Stimulated activated naive B cell treated with anti-CD40 and anti-IgM and Interleukin-4, amounts not matched to agents 10 μg/mL and 1 μg/mL and 100 μg/mL, for 72 hours (primary cell): Measurements from ENCODE around the gene SCYGR4.
"Not testable (repeated sequence)": the region's sequence is repeated elsewhere in the genome, so short reads cannot be mapped to it uniquely, and the experiment has no call there.

ENCODE experiments used
- ATAC-seq, 2 donors: fragments of 150-1000 bp; cut with Tn5 transposase; replicated peaks; 2 replicates each; pipeline ENCODE4 v1.10.0; 2021; ENCODE audit warnings: moderate library complexity in 1 of 2
- DNase-seq: peaks from one replicate; pipeline ENCODE4 v3.0.0; 2021
- H3K27ac Mint-ChIP-seq: one replicate; pipeline ENCODE4 v1.8.0; 2022; ENCODE audit warnings: mild to moderate bottlenecking, mixed read lengths
- H3K27me3 Mint-ChIP-seq, 2 donors: one replicate each; pipeline ENCODE4 v1.8.0; 2022; ENCODE audit warnings: mixed read lengths in 2 of 2
- H3K36me3 Mint-ChIP-seq, 2 donors: one replicate each; pipeline ENCODE4 v1.8.0; 2022; ENCODE audit warnings: mixed read lengths in 2 of 2, mild to moderate bottlenecking in 1 of 2
- H3K4me1 Mint-ChIP-seq, 2 donors: one replicate each; pipeline ENCODE4 v1.8.0; 2022; ENCODE audit warnings: mixed read lengths in 2 of 2, mild to moderate bottlenecking in 1 of 2
- H3K4me3 Mint-ChIP-seq, 2 donors: one replicate each; pipeline ENCODE4 v1.8.0; 2022; ENCODE audit warnings: mild to moderate bottlenecking in 2 of 2, mixed read lengths in 2 of 2, moderate library complexity in 1 of 2
- H3K9me3 Mint-ChIP-seq, 2 donors: one replicate each; pipeline ENCODE4 v1.8.0; 2022; ENCODE audit warnings: mixed read lengths in 2 of 2, mild to moderate bottlenecking in 1 of 2

SCYGR4 gene

GRCh38 chr2:227617316-227618230, at the start of gene SCYGR4:
Gene SCYGR4, plus strand, starts transcription at chr2:227617498. Its CDS starts 0 bp downstream, at chr2:227617498.
- no peak within 1 kb of the TSS for H3K27ac Mint-ChIP-seq
- H3K27me3 Mint-ChIP-seq = peaks cover 27 to 28% of the 10 kb centered on the region in 2 donors
- no peaks in the 10 kb centered on the region for H3K9me3 Mint-ChIP-seq

DNA sequence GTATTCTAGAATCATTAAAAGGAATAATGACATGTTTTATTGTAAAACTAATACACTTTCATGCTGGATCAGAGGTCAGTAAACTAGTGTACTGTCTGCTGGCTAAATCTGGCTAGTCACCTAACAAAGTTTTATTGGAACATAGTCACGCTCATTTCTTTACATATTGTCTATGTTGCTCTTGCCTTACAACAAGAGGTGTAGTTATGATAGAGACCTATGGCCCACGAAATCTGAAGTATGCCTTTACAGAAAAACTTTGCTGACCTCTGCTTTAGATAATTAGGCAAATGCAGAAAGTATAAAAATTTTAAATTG, 48.5 kb upstream of the SCYGR4 start:
- H3K9me3 Mint-ChIP-seq = no peaks in the 10 kb centered on the region
- H3K27ac Mint-ChIP-seq = no peak overlapping the region
- H3K27me3 Mint-ChIP-seq = no peaks in the 10 kb centered on the region
- no peak overlapping the region for H3K4me3 Mint-ChIP-seq
- H3K36me3 Mint-ChIP-seq = peaks cover 7 to 14% of the 10 kb centered on the region in 2 donors
- ATAC-seq (no peak), DNase-seq (no peak)
- peaks cover 0 to 8% of the 10 kb centered on the region in 2 donors for H3K4me1 Mint-ChIP-seq

More at GRCh38 chr2:227617316-227618230, at the start of gene SCYGR4:
- Mint-ChIP-seq H3K4me3 (no peak within 1 kb of the TSS), H3K4me1 (no peaks in the 10 kb centered on the region), H3K36me3 (peaks cover 0 to 3% of the 10 kb centered on the region in 2 donors)
- DNase-seq (no peak), ATAC-seq (no peak)

DNA sequence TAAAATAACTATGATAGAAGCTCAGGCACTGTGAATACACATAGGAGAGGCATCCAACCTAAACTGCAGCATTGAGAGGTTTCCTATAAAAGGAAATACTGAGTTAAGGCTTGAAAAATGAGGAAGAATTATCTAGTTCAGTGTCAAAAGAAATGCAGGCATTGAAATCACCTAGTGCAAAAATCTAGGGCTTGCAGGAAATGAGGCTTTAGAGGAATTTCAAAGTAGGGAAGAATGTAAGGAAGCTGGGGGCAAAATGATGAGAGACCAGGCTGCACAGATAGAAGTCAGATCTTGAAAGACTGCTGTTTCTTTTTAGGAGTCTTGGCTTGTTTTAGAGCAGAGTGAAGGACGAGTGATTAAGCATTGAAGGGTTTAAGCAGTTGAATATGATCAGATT, 46.7 kb upstream of the SCYGR4 start:
- Mint-ChIP-seq H3K27me3 (no peaks in the 10 kb centered on the region), H3K27ac (no peak overlapping the region), H3K9me3 (no peaks in the 10 kb centered on the region), H3K36me3 (peaks cover 0 to 4% of the 10 kb centered on the region in 2 donors), H3K4me1 (peaks cover 0 to 5% of the 10 kb centered on the region in 2 donors), H3K4me3 (no peak overlapping the region)
- DNase-seq = no peak
- ATAC-seq = no peak

- H3K36me3 Mint-ChIP-seq = peaks cover under 1% of the 10 kb centered on the region in 2 donors
- peaks cover 16 to 22% of the 10 kb centered on the region in 2 donors for H3K27me3 Mint-ChIP-seq
- no peaks in the 10 kb centered on the region for H3K4me1 Mint-ChIP-seq
- DNase-seq (no peak), ATAC-seq (no peak)
- H3K27ac Mint-ChIP-seq = no peak overlapping the region
- no peak overlapping the region for H3K4me3 Mint-ChIP-seq
- H3K9me3 Mint-ChIP-seq = no peaks in the 10 kb centered on the region
These were observed 41.2 kb upstream of the SCYGR4 start for GRCh38 chr2:227576110-227576509.

GRCh38 chr2:227576812-227577211, 40.5 kb upstream of the SCYGR4 start:
- Mint-ChIP-seq H3K4me1 (no peaks in the 10 kb centered on the region), H3K4me3 (no peak overlapping the region), H3K27me3 (peaks cover 21 to 26% of the 10 kb centered on the region in 2 donors), H3K9me3 (no peaks in the 10 kb centered on the region), H3K36me3 (peaks cover 3% of the 10 kb centered on the region in 2 donors), H3K27ac (no peak overlapping the region)
- DNase-seq (no peak), ATAC-seq (no peak)

GRCh38 chr2:227577555-227577954, 39.7 kb upstream of the SCYGR4 start:
- Mint-ChIP-seq H3K4me3 (no peak overlapping the region), H3K36me3 (peaks cover 5 to 8% of the 10 kb centered on the region in 2 donors), H3K27ac (no peak overlapping the region), H3K9me3 (peaks cover 5 to 6% of the 10 kb centered on the region in 2 donors), H3K27me3 (peaks cover 24 to 31% of the 10 kb centered on the region in 2 donors), H3K4me1 (no peaks in the 10 kb centered on the region)
- ATAC-seq = no peak
- no peak for DNase-seq

GRCh38 chr2:227578642-227579041, 38.7 kb upstream of the SCYGR4 start:
- DNase-seq = no peak
- no peak overlapping the region for H3K27ac Mint-ChIP-seq
- peaks cover 30 to 35% of the 10 kb centered on the region in 2 donors for H3K27me3 Mint-ChIP-seq

DNA sequence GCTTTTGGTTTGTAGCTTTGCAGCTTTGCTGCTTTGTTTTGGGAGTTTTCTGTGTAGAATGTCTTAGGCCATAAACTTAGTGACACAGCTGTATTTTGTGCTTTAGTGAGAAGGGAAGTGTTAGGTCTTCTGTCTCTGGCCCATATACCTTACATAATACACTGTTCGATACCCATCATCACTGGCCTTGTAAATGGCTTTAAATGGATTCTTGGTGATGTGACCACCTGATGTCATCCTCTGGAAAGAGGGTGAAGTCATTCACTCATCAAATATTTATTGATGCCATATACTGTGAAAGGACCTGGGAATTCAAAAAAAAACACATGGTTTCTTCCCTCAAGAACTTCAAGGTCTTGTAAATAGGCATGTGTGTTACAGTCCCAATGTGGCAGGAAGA, 37.5 kb upstream of the SCYGR4 start:
- no peaks in the 10 kb centered on the region for H3K4me1 Mint-ChIP-seq
- H3K4me3 Mint-ChIP-seq = no peak overlapping the region
- ATAC-seq (no peak), DNase-seq (no peak)
- peaks cover 35 to 39% of the 10 kb centered on the region in 2 donors for H3K27me3 Mint-ChIP-seq
- peaks cover 9 to 16% of the 10 kb centered on the region in 2 donors for H3K36me3 Mint-ChIP-seq
- H3K9me3 Mint-ChIP-seq = peaks cover 10 to 11% of the 10 kb centered on the region in 2 donors
- no peak overlapping the region for H3K27ac Mint-ChIP-seq

More at GRCh38 chr2:227578642-227579041, 38.7 kb upstream of the SCYGR4 start:
- peaks cover 9 to 12% of the 10 kb centered on the region in 2 donors for H3K36me3 Mint-ChIP-seq
- no peak for ATAC-seq
- no peaks in the 10 kb centered on the region for H3K4me1 Mint-ChIP-seq
- H3K4me3 Mint-ChIP-seq = no peak overlapping the region
- peaks cover 10 to 11% of the 10 kb centered on the region in 2 donors for H3K9me3 Mint-ChIP-seq

DNA sequence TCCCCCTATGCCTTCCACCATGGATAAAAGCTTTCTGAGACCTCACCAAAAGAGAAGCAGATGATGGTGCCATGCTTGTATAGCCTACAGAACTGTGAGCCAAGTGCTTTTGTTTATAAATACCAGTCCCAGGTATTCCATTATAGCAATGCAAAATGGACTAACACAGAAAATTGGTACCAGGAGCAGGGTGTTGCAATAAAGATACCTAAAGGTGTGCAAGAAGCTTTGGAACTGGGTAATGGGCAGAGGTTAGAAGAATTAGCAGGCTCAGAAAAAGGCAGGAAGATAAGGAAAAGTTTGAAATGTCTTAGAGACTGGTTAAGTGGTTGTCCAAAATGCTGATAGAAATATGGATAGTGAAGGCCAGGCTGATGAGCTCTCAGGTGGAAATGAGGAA, 34.9 kb upstream of the SCYGR4 start:
- Mint-ChIP-seq H3K36me3 (peaks cover 9 to 16% of the 10 kb centered on the region in 2 donors), H3K27me3 (peaks cover 36 to 38% of the 10 kb centered on the region in 2 donors), H3K4me1 (no peaks in the 10 kb centered on the region), H3K27ac (no peak overlapping the region), H3K4me3 (no peak overlapping the region), H3K9me3 (peaks cover 10 to 11% of the 10 kb centered on the region in 2 donors)
- ATAC-seq (no peak), DNase-seq (no peak)

GRCh38 chr2:227592694-227593387, 24.5 kb upstream of the SCYGR4 start:
- H3K9me3 Mint-ChIP-seq = peaks cover 6 to 8% of the 10 kb centered on the region in 2 donors
- no peak for ATAC-seq
- H3K27ac Mint-ChIP-seq = no peak overlapping the region
- peaks cover 0 to 3% of the 10 kb centered on the region in 2 donors for H3K36me3 Mint-ChIP-seq
- H3K4me1 Mint-ChIP-seq = no peaks in the 10 kb centered on the region
- peaks cover 24 to 37% of the 10 kb centered on the region in 2 donors for H3K27me3 Mint-ChIP-seq
- no peak for DNase-seq
- no peak overlapping the region for H3K4me3 Mint-ChIP-seq

DNA sequence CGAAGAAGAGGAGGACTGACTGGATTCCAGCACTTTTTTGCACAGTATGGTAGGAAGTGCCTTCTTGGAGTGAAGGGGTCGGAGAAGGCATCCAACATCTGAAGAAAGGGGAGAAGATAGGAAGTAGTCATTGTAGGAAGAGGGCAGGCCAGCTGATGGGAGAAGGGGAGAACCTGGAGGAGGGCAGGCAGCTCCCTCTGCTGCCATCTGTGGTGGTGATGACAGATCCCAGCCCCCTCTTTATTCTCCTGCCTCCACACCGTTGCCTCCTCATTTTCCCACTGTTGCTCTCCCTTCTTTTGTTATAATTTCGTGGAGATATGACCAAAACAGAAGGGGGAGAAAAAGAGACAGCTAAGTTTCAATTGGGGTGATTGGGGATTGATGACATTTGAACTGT, 21.5 kb upstream of the SCYGR4 start:
- DNase-seq = no peak
- ATAC-seq = no peak
- Mint-ChIP-seq H3K27ac (no peak overlapping the region), H3K4me1 (no peaks in the 10 kb centered on the region), H3K4me3 (no peak overlapping the region), H3K9me3 (peaks cover 0 to 4% of the 10 kb centered on the region in 2 donors), H3K36me3 (peaks cover 0 to 3% of the 10 kb centered on the region in 2 donors), H3K27me3 (peaks cover 24 to 44% of the 10 kb centered on the region in 2 donors)

DNA sequence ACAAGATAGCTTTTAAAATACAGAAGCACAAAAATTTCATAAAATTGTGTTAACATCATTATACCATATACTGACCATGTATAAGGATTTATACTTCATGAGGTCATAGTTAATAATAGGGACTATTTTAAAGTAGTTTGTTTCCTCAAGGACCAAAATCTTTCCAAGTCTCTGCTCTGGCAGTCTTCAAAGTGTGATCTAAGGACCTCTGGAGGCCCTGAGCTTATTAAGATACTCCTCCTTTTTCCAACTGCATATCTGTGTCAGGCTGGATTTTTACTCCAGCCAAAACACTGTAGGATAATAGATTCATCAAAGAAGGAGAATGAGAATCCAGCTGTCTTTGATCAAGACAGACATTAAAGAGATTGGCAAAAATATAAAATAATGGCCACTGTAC, 20.3 kb upstream of the SCYGR4 start:
- Mint-ChIP-seq H3K4me1 (no peaks in the 10 kb centered on the region), H3K27me3 (peaks cover 20 to 44% of the 10 kb centered on the region in 2 donors), H3K27ac (no peak overlapping the region), H3K36me3 (no peaks in the 10 kb centered on the region), H3K4me3 (no peak overlapping the region), H3K9me3 (peaks cover 0 to 4% of the 10 kb centered on the region in 2 donors)
- DNase-seq = no peak
- no peak for ATAC-seq

GRCh38 chr2:227597998-227598397, 19.3 kb upstream of the SCYGR4 start:
- H3K27me3 Mint-ChIP-seq = peaks cover 20 to 40% of the 10 kb centered on the region in 2 donors
- H3K36me3 Mint-ChIP-seq = no peaks in the 10 kb centered on the region
- H3K27ac Mint-ChIP-seq = no peak overlapping the region
- no peak overlapping the region for H3K4me3 Mint-ChIP-seq
- DNase-seq = no peak
- H3K4me1 Mint-ChIP-seq = no peaks in the 10 kb centered on the region
- ATAC-seq = no peak
- peaks cover 0 to 4% of the 10 kb centered on the region in 2 donors for H3K9me3 Mint-ChIP-seq

- peaks cover 20 to 36% of the 10 kb centered on the region in 2 donors for H3K27me3 Mint-ChIP-seq
- not testable (repeated sequence) for H3K36me3 Mint-ChIP-seq, H3K4me1 Mint-ChIP-seq, H3K4me3 Mint-ChIP-seq, H3K9me3 Mint-ChIP-seq, ATAC-seq, DNase-seq, H3K27ac Mint-ChIP-seq
These were observed 18.3 kb upstream of the SCYGR4 start, which contains the start of gene SCYGR2 for GRCh38 chr2:227598835-227599503. Gene SCYGR2, plus strand, starts transcription at chr2:227598893. Its CDS starts 0 bp downstream, at chr2:227598893.
